Bone marrow (tissue), 2 donors: ENCODE results near the gene KLF13.
A peak's percentile ranks its signal among the peaks of the same experiment; 100 is the strongest.

ENCODE experiments used
- DNase-seq, 2 donors: peaks; one replicate each; lab custom pipeline; 2025; lab: John Stamatoyannopoulos, UW

The KLF13 gene

DNA sequence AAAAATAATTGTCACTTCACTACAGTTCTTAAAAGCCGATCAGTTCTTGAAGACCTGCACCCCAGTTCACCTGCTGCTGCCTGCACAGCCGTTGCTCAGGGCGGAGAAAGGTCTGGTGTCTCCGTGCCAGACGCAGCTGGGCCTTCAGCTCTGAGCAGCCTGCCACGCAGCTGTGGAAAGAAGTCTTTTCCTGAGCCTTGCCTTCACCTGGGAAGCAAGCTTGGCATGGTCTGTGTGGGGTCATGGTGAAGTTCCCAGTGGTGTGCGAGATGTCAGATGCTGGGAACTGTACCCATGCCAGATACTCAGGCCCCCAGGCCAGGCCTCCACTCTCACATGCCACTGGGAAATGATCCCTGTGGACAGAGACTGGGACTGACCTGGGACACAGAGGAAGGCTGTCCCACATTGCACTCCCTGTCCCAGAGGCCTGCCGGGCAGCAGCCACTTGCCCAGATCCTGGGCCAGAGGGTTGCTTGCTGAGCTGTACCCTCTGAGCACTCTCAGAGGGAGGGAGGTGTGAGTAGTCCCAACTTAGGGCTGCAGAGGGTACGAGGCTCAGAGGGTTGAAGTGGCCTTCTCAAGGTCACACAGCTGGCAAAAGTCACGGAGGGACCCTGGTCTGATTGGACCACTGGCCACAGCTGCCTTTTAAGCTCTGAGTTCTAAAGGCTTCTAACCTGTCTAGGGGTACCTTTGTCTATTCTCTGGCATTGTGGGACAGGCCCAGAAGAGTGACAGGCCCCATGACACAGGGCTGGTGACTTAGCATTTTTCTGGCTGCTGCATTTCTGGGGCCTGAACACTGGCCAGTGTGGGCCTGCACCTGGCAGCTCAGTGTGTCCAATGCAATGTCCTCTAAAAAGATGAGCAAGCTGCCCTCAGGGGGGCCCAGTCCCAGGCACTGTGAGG lies 55.4 kb downstream of the KLF13 start:
- no peak for DNase-seq

DNA sequence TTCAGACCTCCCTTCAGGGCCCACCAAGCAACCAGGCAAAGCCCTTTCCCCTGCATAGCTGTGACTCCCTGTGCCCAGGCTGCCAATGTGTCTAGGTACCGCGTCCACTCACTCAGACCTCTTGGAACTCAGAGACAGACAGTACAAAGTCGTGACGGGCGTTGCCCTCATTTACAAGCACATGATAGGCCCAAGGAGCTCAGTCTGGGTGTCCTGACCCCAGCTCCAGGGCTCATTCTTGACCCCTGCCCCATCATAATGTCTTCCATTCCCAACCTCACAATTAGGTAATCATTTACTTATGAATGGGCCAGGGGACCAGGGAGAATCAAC lies 56.0 kb downstream of the KLF13 start:
- no peak for DNase-seq

DNA sequence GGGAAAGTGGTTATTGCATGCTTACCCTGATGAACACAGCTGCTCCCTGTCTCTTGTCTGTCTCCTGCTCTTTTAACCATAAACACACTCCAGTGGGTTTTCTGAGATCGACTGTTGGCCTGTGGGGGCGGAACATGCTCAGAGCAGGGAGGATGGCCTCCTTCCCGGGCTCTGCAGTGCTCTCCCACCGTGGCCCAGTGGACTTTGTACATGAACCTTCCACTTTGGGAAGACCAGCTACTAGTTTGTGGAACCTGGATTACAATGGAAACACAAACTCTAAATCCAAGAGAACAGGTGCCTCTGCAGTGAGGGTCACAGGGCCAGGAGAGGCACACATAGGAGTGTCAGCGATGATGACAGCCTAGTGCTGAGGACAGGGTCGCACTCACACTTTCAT lies 56.5 kb downstream of the KLF13 start:
- DNase-seq, result no peak

DNA sequence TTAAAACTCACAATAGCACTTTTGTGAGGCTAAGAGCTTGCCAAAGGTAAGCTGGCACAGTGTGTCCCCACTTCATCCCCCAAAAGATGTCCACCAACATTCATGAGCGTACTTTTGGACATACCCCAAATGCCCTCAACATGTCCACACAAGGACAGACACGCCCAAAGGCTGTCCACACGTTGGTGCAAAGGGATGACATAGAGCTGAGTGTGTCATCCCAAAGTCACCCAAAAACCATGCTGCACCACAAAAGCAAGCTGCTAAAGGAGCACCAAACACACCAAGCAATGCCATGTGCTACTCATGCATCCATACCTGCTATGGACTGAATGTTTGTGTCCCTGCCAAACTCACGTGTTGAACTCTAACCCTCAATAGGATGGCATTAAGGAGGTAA lies 57.9 kb downstream of the KLF13 start:
- no peak for DNase-seq

DNA sequence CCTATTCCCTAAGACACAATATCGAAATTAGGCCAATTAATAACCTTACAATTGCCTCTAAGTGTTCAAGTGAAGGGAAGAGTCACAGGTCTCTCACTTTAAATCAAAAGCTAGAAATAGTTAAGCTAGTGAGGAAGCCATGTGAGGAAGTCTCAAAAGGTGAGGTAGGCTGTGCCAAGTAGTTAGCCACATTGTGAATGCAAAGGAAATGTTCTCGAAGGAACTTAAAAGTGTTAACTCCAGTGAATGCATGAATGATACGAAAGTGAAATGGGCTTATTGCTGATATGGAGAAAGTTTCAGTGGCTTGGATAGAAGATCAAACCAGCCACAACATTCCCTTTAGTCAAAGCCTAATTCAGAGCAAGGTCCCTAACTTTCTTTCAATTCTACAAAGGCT lies 59.1 kb downstream of the KLF13 start:
- no peak for DNase-seq

DNA sequence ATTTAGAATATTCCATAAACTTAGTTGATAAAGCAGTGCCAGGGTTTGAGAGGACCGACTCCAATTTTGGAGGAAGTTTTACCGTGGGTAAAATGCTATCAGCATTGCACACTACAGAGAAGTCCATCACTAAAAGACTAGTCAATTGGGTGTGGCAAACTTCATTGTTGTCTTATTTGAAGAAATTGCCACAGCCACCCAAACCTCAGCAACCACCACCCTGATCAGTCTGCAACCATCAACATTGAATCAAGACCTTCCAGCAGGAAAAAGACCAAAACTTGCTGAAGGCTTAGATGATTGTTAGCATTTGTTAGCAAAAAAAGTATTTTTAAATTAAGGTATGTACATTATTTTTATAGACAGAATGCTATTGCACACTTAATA lies 60.5 kb downstream of the KLF13 start:
- DNase-seq, result no peak

DNA sequence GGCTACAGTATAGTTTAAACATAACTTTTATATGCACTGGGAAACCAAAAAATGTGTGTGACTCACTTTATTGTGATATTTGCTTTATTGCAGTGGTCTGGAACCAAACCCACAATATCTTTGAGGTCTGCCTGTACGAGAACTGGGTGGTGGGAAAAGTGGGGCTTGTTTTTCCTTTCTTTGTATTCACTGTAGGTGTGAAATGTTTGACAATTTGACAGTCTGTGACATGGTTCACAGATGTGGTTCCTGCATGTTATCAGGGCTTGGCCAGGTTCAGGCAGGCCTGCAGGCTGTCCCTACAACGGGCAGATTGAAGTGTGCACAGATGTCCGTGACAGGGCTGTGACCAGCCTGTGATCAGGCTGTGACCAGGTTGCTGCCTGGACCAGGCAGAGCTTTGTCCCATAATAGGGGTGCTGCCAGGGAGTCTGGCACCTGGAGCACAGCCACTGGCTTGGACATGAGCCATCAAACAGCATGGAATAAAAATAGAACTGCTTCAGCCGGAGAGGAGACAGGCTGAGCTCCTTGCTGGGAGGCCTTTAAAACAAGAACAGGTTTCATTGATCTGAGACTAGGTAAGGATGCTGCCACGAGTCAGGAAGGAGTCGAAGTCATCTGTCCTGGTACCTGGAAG lies 61.0 kb downstream of the KLF13 start:
- DNase-seq, result no peak

DNA sequence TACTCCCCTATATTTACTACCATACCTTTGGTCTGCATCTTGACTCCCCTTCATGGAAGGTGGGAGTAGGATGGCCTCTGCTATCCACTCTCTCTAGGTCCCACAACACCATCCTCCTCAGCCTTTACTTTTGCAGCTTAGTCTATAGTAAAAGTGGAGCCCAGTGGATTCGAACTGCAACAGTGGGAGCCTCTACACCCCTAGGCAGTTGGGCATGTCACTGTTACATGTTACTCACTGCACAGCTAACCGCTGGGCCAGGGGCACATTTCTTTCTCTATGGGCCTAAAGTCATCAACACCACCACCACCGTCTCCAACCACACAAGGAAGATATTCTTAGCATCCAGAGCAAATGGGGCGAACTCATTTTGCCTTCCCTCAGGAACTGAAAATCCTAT lies 62.9 kb downstream of the KLF13 start:
- no peak for DNase-seq

DNA sequence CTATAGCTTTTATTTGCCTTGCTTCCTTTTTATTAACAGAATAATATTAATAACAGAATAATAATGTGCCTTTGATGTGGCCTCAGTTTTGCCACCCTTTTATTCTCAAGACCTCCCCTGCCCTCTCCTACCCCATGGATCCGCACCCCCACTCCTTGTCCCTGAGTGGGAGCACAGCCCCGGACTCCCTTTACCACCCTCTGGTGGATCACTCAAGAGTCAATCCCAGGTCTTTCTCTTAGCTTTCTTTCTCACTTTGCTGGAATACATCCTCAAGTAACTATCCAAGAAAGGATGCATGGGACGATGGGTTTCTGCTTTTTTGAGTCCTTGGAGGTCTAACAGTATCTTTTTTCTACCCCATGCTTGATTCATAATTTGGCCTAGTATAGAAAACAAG lies 63.4 kb downstream of the KLF13 start:
- no peak for DNase-seq

DNA sequence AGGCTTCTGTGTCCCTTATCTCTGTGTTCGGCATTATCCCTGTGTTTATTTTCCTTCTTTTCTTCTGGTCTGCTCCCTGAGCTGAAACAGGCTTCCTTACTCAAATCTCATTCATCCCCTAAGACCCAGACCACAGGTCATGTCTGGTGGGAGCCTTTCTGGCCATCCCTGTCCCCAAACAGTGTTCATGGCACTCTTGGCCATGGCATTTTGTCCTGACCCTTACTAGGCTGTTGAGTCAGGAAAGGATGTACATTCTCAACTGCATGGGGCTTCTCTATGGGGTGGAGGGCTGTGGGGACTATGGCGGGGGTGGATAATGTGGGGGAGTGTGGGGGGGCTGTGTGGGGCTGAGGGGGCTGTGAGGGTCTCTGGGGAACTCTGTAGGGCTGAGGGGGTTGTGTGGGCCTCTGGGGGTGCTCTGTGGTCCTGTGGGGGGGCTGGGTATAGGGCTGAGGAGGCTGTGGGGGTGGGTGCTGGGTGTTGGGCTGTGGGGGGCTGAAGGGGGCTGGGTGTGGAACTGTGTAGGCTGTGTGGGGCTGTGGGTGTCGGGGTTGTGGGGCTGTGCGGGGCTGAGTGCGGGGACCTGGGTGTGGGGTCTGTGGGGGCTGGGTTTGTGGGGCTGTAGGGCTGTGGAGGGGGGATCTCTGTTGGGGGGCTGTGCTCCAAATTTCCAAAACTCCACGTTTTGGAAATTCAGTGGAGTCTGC lies 64.3 kb downstream of the KLF13 start:
- DNase-seq, result no peak

DNA sequence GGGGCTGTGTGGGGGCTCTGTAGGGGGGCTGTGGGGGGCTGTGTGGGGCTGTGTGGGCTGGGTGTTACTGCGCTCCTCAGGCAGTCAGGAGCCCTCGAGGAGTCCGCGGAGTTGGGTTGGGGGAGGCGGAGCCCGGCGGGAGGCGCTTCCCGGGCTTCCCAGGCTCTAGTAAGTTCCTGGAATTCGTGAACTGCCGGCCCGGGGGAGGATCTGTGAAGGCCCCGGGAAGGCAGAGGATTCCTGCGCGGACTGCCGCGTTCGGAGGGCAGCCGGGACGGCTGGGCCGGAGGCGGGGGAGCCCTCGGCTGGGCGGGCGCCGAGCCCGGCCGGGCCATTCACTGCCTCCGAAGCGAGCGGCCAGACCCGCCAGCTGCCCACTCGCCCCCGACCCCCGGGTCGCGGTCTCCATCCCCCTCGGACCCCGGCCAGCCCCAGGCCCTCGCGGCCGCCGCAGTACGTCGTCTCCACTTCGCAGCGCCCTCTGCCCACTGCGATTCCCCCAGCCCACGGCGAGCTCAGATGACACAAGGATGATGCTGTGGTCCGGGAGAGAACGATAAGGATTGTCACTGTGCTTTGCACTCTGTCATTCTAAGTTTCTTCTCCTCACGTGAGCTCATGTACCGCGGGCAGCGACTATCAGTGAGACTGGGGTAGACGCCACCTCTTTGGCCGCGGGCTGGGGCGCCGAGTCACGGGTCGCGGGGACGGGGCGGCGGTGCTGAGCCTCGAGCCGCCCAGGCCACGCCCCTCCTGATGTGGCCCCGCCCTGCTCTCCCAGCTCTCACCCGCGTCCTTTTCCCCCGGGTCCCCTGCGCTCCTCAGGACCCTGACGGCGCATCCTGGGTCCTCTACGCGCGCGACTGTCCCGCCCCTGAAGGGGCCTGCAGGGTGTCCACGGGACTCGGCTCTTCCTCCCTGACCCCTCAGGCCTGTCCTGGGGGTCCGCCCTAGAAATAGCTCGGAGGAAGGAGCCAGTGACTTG lies 65.3 kb downstream of the KLF13 start:
- DNase-seq, result peak; percentile 24 to 61

DNA sequence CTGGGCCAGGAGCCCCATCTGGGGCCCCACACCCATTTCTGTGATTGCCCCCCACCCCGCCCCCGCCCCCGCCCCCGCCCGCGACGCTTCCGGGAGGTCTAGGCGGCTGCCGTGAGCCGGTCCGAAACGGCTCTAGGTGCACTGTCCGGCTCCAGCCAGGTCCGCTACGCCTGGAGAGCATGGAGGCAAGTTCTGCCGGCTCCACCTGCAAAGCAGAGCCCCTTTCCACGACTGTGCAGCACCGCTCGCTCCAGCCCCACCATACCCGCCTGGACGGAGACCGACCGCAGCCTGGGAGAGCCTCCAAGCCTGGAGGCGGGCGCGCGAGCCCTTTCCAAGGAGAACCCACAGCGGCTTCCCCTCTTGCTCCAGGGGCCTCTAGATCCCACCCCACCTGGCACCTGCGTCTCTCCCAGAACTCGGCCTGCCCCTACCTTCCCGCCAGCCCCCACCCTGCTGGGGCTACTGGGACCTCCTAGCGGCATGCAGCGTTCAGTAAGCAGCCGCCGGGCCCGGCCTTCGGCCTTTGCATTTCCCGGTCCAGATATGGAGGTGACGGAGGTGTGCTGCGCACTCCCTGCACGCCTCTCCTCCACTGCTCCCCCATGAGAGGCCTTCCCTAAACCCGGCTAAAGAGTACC lies 66.2 kb downstream of the KLF13 start:
- DNase-seq, result no peak

DNA sequence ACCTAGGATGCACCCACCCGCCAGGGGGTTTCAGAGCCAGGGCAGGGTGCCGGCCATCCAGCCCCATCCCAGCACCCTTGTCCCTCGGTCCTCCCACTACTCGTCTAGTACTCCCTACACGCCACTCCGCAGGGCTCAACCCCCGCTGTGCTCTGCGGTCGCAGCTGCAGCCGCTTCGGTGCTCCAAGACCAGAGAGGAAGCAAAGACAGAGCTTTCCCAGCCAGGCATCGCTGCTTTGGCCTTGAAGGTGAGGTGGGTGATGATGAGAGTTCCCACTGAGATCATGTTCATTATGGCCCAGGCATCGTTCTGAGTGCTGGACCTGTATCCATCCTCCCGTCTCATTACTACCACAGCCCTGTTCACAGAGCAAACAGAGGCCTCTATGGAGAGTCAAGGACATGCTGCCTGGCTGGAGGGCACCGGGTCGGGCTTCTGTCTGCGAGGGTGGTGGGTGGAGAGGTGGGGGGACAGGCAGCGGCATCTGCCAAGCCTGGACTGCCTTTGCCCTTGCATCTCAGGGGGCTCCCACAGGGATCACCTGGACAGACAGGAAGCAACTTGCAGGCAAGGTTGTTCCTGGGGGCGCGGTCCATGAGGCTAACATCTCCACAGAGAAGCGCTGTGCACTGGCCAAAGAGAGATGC lies 66.9 kb downstream of the KLF13 start:
- no peak for DNase-seq

DNA sequence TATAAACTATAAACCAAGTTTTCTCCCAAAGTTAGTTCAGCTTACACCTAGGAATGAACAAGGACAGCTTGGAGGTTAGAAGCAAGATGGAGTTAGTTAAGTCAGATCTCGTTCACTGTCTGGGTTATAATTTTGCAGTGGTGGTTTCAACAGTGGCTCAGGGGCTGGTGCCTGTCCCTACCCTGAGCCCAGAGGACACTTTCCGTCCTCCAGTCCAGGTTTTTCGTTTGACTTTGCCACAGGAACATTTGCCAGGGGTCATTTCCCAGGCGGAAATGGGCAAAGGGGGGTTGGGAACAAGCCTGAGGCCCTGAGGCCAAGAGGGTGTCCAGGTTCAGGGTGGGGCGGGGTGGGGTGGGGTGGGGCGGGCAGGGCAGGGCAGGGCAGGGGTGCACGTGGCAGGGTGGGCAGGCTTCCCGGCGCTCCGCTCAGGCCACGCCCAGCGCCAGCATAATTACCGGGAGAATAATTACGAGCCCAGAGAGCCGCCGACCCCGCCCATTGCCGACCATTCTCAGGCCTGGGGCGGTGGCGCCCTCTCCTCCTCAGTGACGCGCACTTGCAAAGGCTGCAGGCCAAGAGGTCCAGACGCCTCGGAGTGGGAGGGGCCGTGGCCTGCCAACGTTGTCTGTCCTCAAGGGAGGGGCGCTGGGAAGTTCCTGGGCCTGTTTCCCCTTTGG lies 70.4 kb downstream of the KLF13 start:
- no peak for DNase-seq

DNA sequence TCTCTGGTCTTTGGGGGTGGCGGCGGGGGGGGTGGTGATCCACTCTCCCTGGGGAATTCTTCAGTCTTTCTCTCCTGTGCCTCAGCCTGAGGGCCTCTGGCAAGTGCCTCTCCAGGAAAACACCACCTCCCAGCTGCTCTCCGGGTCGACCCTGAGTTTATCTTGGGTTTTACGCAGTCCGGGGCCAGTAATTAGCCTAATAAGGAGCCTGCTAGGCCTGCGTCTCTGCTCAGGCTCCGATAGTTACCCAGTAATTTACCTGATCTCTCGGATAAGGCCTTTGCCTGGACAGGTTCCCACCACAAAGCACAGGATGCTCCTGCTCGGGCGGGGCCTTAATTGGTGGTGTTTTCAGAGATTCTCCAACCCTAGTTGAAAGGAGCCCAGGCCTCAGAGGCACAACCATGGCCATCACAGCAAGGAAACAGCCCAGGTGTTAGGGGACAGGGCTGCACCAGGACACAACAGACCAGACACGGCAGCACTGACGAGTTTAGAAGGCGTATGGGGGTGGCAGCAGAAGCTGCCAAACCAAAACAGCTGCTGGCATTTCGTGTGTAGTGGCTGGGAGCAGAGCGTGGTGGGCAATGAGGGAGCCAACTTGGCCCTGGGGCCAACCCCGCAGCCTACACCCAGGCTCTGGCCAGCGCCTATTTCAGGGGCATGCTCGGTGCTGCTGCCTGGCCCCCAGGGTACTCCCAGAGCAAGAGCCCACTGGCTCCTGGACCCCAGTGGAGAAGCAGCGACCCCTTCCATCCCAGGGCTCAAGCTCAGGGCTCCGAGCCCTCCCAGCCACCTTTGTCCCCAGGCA lies 71.4 kb downstream of the KLF13 start:
- no peak for DNase-seq

DNA sequence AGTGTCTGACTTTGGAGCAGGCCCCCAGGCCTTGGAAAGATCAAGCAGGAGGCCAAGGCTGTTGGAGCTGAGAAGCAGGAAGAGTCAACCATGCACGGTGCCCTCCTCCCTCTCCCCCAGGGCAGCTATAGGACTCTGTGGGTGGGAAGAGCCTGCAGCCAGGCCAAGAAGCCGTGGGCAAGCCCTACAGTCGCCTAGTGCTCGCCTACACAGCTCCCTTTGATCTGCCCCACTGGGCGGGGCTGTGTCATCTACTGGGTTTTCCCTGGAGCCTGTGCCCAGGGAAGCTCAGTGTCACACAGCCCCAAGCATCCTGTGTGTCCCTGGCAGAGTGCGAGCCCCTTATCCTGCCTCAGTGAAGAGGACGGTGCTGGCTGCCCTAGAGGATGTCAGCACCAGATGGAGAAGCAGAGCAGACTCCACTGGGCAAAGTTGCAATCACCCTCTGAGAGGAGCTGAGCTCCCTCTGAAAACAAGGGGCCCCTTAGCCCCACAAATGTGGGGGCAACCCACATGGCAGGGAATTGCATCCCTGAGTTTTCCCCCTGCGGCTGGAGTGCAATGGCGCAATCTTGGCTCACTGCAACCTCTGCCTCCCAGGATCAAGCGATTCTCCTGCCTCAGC lies 72.2 kb downstream of the KLF13 start:
- DNase-seq, result no peak

DNA sequence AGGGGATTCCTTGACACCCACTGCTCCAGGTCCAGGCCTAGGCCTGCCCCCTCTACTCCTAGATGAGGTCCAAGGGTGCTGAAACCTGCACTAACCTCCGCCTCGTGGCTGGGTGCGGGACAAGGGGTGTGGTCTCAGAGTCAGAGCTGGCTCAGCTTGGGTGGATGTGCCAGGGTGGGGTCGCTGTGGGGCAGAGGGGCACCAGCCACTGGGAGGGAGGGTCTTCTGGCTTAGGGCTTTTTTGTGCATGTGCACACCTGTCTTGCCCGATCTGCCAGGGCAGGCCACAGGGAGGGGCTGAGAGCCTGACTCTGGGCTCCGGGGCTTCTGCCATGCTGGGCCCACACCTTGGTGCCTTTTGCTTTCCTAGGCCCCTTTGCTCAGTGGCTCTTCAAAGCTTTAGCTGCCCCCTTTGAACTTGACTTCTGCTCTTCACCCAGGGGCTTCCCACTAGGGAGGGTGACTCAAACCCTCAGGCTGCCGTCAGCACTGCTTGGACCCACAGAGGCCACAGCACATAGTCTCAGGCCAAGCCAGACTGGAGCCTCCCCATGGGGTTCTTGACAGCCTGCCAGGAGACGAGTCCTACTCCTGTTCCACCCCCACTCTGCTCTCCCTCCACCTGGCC lies 73.0 kb downstream of the KLF13 start:
- no peak for DNase-seq

DNA sequence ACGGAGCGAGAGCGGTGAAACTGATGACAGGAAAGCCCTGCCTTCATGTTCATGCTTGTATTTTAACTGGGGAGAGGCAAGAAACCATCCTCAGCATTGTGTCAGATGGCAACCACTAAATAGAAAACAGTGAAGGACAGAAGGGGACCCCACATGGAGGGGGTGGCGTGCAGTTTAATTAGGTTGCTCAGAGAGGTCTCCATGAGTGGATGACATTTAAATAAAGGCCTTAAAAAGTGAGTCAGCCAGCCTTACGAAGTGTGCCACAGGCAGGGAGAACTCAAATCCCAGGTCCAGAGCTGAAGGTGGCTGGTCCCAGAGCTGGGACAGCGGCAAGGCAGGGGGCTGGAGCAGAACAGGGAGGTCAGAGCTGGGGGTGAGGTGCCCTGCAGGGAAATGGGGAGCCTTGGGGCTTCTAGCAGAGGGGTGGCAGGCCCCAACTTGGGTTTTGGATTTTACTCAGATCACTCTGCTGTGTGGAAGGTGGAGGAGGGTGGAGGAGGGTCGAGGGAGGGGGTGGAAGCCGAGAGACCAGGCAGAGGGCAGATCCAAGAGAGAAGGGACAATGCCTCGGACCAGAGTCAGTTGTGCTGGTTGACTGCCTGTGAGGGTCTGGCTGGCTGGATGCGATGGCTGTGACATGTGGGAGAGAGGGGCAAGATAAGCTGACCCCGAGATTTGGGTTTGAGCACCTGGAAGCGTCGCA lies 73.7 kb downstream of the KLF13 start:
- no peak for DNase-seq
